Epithelial cell of proximal tubule (primary cell): ENCODE results near the gene SRRM4. TPM values are rescaled to one million over a fixed set of nuclear protein-coding genes. Genes with fewer than 3 reads are reported as not detected.

ENCODE experiments used
- DNase-seq: peaks from one replicate; pipeline ENCODE4 v3.0.0-alpha.2; 2011; ENCODE audit warnings: low read depth
- H3K4me3 ChIP-seq: 2 replicates; pipeline ENCODE4 v1.5.1; 2011; ENCODE audit warnings: low read depth, mild to moderate bottlenecking, low read length
- CTCF ChIP-seq: conservative IDR thresholded peaks from 2 replicates; pipeline ENCODE4 v1.5.1; 2012; ENCODE audit warnings: low read depth, mild to moderate bottlenecking, low read length
- total RNA-seq: library from RNA; depleted of rRNA; stranded (reverse); fragments of >200 nt; gene quantifications from 2 replicates; pipeline ENCODE4 v1.2.3, GENCODE V29; 2015

Gene SRRM4
- total RNA-seq = under 0.01 TPM in 1 of 2 replicates, not detected in the other

- TF ChIP-seq CTCF = no peak
- H3K4me3 ChIP-seq = no peak within 1 kb of the TSS
- DNase-seq = no peak
Observed at GRCh38 chr12:118981285-118982211, at the start of gene SRRM4. Gene SRRM4, plus strand, starts transcription at chr12:118981541. Its CDS starts 342 bp downstream, at chr12:118981883.

GRCh38 chr12:118946256-118946655 lies 35.1 kb upstream of the SRRM4 start:
- no peak overlapping the region for H3K4me3 ChIP-seq
- no peak for TF ChIP-seq CTCF
- no peak for DNase-seq

GRCh38 chr12:118958520-118958919 lies 22.8 kb upstream of the SRRM4 start:
- no peak for DNase-seq
- TF ChIP-seq CTCF = no peak
- H3K4me3 ChIP-seq = no peak overlapping the region

- TF ChIP-seq CTCF = no peak
- DNase-seq = no peak
- H3K4me3 ChIP-seq = no peak overlapping the region
Observed at GRCh38 chr12:118959348-118959747, 22.0 kb upstream of the SRRM4 start.

- no peak for DNase-seq
- no peak for TF ChIP-seq CTCF
- H3K4me3 ChIP-seq = no peak overlapping the region
Observed at GRCh38 chr12:118959985-118960560, 21.3 kb upstream of the SRRM4 start.

- no peak for TF ChIP-seq CTCF
- DNase-seq = no peak
Observed at GRCh38 chr12:118960865-118961264, 20.5 kb upstream of the SRRM4 start.

More at GRCh38 chr12:118960865-118961264, 20.5 kb upstream of the SRRM4 start:
- no peak overlapping the region for H3K4me3 ChIP-seq
